PFSK-1 (cell line): ENCODE data around the gene SH3PXD2A.

Experiments
- FOXP2 ChIP-seq: optimal IDR thresholded peaks from 2 replicates; pipeline ENCODE3; 2011; ENCODE audit warnings: borderline replicate concordance, control low read depth, inconsistent platforms; ENCODE audit not compliant: insufficient read depth; ENCODE audit errors: extremely low read length, extremely low read depth
- POLR2AphosphoS5 ChIP-seq: IDR thresholded peaks from 2 replicates; pipeline ENCODE4 v1.6.1; 2012; ENCODE audit warnings: low read depth, mild to moderate bottlenecking, control low read depth, low read length, moderate library complexity
- REST ChIP-seq, 2 experiments: IDR thresholded peaks; 2 replicates each; pipeline versions ENCODE4 v1.6.1 to v1.8.0; 2011 to 2012; ENCODE audit warnings: low read depth in 2 of 2, low read length in 2 of 2, control low read depth in 1 of 2, inconsistent platforms in 1 of 2, mild to moderate bottlenecking in 1 of 2, moderate library complexity in 1 of 2; ENCODE audit not compliant: insufficient read depth in 1 of 2
- SIN3A ChIP-seq: IDR thresholded peaks from 2 replicates; pipeline ENCODE4 v1.6.1; 2012; ENCODE audit warnings: mild to moderate bottlenecking, low read length, moderate library complexity, borderline replicate concordance; ENCODE audit not compliant: insufficient read depth
- TAF1 ChIP-seq: IDR thresholded peaks from 2 replicates; pipeline ENCODE4 v1.6.1; 2012; ENCODE audit warnings: low read length, control low read depth, borderline replicate concordance; ENCODE audit not compliant: insufficient read depth

SH3PXD2A gene

GRCh38 chr10:103666087-103666761 lies 189.2 kb downstream of the SH3PXD2A start:
- no peak for TF ChIP-seq FOXP2

GRCh38 chr10:103665162-103665889 lies 190.1 kb downstream of the SH3PXD2A start:
- no peak for TF ChIP-seq REST (IDR thresholded peaks at IDR 0.05; ENCODE audit: insufficient read depth in 1 of 2, low read depth in 2 of 2, low read length in 2 of 2)
- TF ChIP-seq FOXP2 = no peak
- TF ChIP-seq TAF1 = no peak
- TF ChIP-seq POLR2AphosphoS5 = no peak
- no peak for TF ChIP-seq SIN3A

- TF ChIP-seq POLR2AphosphoS5 (no peak), REST (IDR thresholded peaks at IDR 0.05; ENCODE audit: insufficient read depth in 1 of 2, low read depth in 2 of 2, low read length in 2 of 2) (no peak), TAF1 (no peak), SIN3A (no peak), FOXP2 (no peak)
Observed at GRCh38 chr10:103663802-103664201, 191.6 kb downstream of the SH3PXD2A start.

GRCh38 chr10:103663236-103663635 lies 192.1 kb downstream of the SH3PXD2A start:
- no peak for TF ChIP-seq POLR2AphosphoS5
- no peak for TF ChIP-seq TAF1
- no peak for TF ChIP-seq SIN3A
- no peak for TF ChIP-seq FOXP2
- no peak for TF ChIP-seq REST (IDR thresholded peaks at IDR 0.05; ENCODE audit: insufficient read depth in 1 of 2, low read depth in 2 of 2, low read length in 2 of 2)

GRCh38 chr10:103661198-103661950 lies 194.0 kb downstream of the SH3PXD2A start:
- TF ChIP-seq REST (IDR thresholded peaks at IDR 0.05; ENCODE audit: insufficient read depth in 1 of 2, low read depth in 2 of 2, low read length in 2 of 2) = no peak
- TF ChIP-seq POLR2AphosphoS5 = peak; percentile 77
- no peak for TF ChIP-seq SIN3A
- TF ChIP-seq FOXP2 = peak; percentile 3
- TF ChIP-seq TAF1 = peak; percentile 39; the same call in 1 of the 2 replicates
